IPS-11a (cell line): Measurements from ENCODE around the gene EYA2.
"Not testable (repeated sequence)": the region's sequence is repeated elsewhere in the genome, so short reads cannot be mapped to it uniquely, and the experiment has no call there.

ENCODE experiments used
- H3K4me3 ChIP-seq: one replicate; pipeline ENCODE4 v1.5.1; 2013; ENCODE audit warnings: low read depth, low read length, control low read depth

EYA2 gene

GRCh38 chr20:46929902-46930301 is 35.3 kb downstream of the EYA2 start:
- no peak overlapping the region for H3K4me3 ChIP-seq

DNA sequence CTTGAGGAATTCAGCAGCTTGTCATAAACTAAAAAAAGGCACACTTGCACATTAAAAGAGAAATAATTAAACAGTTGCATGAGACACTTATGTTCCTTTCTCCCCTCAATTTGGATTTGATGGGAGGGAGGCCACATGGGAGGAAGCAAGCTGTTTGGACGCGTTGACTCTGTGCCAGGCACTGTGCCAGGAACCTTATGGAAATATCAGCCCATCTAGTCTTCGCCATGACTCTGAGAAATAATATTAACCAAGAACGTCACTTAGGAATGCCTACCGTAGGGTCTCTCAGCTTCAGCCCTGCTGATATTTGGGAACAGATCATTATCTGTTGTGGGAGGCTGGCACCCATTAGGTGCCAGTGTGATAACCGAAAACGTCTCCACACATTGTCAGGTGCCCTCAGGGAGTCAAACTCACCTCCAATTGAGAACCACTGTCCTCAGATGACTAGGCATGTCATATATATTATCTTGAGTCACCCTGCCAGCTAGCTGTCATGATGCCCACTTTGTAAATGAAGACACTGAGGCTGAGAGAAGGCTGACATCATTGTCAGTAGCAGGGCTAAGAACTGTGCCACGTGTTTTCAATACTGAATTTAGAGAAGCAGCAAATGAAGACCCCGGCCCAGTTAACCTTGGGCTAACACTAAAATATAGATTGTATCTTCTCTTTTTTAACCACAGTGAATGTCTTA is 36.1 kb downstream of the EYA2 start:
- H3K4me3 ChIP-seq: no peak overlapping the region

GRCh38 chr20:46931699-46932098 is 37.1 kb downstream of the EYA2 start:
- H3K4me3 ChIP-seq: no peak overlapping the region

- not testable (repeated sequence) for H3K4me3 ChIP-seq
These were observed 37.8 kb downstream of the EYA2 start for GRCh38 chr20:46932439-46932838.

DNA sequence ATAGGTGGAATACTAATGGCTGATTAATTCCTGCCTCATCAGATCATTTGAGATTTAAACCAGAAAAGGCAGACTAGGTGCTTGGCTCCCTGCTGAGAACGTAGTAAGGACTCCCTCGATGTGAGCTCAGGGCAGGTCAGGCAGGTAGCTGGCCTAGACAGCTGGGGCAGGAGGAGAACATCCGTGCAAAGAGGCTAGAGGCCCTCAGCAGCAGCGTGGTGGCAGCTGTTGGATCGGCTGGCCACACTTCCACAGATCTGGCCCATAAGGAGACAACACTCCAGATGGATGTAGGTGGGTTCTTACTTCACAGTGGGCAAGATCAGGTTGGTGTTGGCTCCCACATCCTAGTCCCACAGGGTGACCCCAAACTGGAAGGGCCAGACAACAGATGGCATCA is 38.5 kb downstream of the EYA2 start:
- H3K4me3 ChIP-seq: no peak overlapping the region

DNA sequence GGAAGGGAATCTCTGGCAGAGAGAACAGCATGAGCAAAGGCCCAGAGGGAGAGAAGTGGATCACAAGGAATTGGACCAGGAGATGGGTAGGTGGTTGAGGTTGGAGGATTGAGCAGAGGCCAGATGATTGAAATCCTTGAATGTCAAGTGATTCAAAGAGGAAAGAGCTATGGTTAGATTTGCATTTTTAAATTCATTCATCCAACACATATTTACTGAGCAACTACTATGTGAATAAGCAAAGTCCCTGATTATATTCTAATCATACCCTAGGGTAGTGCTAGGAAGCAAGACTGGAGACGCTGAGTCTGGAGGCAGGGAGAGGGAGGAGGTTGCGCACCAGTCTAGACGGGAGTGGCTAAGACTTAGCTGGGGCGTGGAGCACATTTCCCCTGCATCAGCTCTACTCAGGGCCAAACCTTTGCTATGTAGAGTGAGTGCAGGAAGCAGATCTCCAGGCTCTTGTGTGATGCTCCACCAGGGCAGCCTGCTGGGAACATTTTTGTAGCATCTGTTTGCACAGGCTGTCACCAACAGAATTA is 40.2 kb downstream of the EYA2 start:
- no peak overlapping the region for H3K4me3 ChIP-seq

DNA sequence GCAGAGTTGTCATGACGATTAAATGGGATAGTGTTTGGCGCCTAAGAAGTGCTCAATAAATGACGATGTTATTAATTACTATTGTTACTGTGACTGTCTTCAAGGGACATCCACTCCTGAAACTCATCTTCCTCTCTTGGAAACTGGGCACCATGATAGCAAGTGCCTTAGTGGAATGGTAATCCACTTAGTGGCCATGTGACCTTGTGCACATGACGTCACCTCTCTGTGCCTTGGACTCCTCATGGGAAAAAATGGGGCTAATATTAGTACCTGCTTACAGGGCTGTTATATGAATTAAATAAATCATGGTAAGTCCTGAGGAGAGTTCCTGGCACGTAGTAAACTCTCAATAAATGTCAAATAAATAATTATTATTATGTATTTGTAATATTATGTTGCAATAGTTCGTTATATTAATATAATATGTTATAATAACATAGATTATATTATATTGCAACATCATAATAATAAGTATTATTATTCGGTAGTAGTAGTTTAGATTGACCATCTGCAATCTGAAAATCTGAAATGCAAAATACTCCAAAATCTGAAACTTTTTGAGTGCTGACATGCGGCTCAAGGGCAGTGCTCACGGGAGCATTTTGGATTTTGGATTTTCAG is 40.9 kb downstream of the EYA2 start:
- no peak overlapping the region for H3K4me3 ChIP-seq

GRCh38 chr20:46936415-46937156 is 41.9 kb downstream of the EYA2 start:
- H3K4me3 ChIP-seq: no peak overlapping the region

- no peak overlapping the region for H3K4me3 ChIP-seq
These were observed 42.5 kb downstream of the EYA2 start for GRCh38 chr20:46937157-46937523.

DNA sequence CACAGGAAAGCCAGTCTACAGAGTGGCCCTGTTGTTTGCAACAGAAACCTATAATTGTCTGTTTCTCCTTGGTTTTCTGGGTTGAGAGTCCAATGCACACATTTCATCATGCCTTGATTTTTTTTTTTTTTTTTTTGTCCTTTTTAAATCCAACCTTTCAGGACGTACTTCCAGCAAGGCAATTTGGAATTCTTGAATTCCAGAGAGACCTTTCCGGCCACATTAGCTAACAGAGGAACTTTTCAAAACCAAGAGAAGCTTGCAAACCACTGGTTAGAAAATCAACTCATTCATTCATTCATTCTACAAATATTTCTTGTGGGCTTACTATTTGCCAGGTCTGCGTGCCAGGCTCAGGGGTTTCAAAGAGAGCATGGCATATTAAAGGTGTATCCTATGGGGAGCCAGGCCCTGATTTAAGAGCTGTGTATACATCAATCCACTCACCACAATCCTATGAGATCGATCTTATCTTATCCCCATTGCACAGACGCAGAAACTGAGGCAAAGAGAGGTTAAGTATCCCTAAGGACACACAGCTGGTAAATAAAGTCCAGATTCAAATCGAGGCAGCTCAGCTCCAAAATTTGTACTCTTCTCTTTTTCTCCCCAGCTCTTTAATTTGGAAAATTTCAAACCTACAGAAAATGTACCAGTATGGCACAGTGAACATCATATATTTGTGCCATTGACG is 43.0 kb downstream of the EYA2 start:
- H3K4me3 ChIP-seq: no peak overlapping the region

GRCh38 chr20:46938434-46938833 is 43.8 kb downstream of the EYA2 start:
- no peak overlapping the region for H3K4me3 ChIP-seq

GRCh38 chr20:46939031-46939965 is 44.7 kb downstream of the EYA2 start:
- H3K4me3 ChIP-seq: no peak overlapping the region

DNA sequence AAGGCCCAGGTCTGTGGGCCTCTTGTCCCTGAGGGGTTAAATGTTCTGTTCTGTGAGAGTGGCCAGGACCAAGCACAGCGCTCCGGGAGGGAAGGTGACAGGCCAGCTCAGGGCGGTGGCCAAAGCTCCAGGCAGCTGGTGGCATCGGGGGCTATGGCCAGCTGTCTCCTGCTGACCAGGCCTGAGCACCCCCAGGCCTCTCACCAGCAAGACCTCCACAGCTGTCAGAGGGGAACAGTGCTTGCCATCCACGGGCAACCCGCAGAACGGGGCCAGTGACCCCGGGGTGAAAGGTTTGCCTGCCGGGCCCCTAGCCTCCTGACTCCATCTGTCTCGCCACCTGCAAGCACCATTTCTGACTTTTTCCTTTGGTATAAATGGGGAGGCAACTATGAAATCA is 46.0 kb downstream of the EYA2 start:
- no peak overlapping the region for H3K4me3 ChIP-seq

DNA sequence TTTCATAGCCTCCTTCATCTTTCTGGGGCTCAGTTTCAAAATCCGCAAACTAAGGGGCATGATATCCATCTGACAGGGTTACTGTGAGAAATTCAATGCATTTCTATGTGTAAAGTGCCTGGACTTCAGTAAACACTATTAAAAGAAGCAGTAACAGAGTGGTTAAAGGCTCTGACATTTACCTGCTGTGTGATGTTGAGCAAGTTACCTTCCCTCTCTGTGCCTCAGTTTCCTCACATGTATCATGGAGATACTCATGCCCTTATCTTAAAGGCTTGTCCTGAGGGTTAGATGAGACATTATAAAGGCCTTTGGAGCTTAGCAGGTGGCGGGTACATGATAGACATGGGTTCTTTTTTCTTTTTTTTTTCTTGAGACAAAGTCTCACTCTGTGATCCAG is 46.8 kb downstream of the EYA2 start:
- no peak overlapping the region for H3K4me3 ChIP-seq

DNA sequence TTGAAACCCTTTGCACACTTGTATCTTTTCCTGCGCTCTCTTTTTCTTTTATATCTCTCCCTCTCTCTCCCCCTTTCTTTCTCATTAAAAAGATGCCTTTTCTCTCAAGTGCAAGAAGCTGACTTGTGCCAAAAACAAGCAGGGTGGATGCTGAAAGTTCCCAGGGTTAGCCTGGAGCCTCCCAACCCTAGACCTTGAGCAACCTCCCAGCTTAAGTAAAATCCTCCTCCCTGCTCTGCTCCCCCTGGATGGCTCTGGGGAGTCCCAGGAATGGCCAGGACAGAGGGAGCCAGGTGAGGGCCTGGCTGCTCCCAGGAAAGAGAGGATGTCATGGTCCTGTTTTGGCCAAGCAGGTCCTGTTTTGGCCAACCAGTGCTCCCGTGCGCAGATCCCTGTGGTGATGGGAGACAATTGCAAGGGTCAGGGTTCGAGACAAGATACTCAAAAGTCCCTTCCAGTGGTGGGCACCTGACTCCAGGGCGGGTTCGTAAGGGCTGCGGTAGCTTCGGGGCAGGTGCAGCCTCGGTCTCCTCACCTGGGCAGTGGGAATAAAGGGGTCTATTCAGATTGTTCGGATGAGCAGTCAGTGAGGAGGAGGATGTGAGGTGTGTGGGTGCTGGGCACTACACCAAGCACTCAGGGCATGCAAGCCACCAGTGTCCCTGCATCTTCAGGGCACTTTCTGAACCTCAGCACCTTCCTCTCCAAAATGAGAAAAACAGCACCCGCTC is 49.4 kb downstream of the EYA2 start:
- no peak overlapping the region for H3K4me3 ChIP-seq

DNA sequence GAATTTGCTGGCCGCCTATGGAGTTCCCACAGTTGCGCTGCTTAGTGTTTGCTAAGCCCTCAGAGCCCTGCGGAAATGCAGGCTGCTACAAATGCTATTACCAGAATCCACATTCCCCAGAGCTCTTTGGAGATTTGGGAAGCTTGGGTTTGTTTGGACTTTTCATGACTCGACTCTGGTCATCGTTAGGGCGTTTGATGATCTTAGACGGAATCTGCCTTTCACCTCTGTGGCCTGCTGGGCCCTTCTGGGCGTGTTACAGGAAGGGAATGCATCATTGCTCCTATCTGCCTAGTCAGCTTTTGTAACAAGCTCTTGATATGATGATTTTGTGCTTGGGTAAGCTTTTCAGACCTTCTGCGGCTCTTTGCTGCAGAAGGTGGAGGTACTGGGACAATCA is 50.8 kb downstream of the EYA2 start:
- H3K4me3 ChIP-seq: no peak overlapping the region

DNA sequence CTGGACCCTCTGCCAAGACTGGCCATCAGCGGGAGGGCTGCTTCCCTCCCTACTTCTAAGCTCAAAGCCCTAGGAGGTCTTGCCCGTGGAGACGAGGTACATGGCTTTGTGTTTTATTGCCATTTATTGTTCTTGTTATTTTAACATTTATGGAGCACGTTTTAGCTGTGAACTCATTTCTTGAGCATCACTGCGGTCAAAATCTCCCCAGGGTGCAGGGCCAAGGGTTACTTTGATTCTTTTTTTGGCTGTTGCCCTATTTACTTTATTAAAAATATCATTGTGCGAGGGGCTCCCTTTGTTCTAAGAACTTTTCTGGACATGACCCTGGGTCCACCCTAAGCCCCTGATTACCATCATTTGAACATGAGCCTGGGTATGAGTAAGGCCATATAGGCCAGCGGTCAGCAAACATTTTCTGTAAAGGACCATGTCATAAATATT is 51.6 kb downstream of the EYA2 start:
- no peak overlapping the region for H3K4me3 ChIP-seq

DNA sequence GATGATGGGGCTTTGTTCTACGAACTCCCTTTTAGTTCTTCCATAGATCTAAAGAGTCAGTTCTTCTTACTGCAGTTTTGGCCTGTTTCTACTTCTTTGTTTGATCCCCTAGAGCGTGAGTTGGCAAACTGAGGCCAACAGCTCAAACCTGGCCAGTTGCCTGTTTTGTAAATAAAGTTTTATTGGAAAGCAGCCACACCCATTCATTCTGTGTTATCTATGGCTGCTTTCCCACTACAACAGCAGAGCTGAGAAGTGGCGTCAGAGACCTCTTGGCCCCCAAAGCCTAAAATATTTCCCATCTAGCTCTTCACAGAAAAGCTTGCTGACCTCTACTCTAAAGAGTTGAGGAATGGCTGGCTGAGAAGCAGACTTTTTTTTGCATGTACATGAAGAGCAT is 52.2 kb downstream of the EYA2 start:
- H3K4me3 ChIP-seq: no peak overlapping the region

DNA sequence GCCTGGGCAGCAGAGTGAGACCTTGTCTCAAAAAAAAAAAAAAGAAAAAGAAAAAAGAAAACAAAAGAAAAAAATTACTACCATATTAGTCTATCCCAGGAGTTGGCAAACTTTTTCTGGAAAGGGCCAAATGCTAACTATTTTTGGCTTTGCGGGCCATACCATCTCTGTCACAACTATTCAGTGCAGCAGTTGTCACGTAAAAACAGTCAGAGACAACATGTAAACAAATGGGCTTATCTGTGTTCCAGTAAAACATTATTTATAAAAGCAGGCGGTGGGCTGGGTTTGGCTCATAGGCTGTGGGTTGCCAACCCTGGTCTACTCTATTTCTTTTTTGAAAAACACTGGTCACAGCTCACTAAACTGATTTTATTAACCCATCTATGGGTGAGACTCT is 53.4 kb downstream of the EYA2 start:
- H3K4me3 ChIP-seq: no peak overlapping the region

DNA sequence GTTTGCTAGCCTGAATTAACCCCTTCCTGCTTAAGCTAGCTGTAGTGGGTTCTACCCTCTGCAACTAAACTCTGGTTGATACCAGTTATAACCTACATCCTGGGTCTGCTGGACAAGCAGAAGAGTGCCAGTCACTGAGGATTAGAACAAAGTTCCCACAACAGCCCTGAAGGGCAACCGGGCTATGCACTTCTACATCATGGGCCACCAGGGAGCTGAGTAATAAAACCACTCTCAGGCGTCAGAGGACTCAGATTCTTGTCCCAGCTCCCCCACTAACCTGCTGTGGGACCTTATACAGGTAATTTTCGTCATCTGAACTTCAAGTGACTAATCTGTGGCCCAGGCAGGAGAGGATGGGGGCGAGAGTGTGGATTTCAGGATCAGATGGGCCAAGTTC is 56.8 kb downstream of the EYA2 start:
- no peak overlapping the region for H3K4me3 ChIP-seq
